GM15510 (cell line): Measurements from ENCODE around the gene MMS19.

Experiments used
- POLR2A ChIP-seq: IDR thresholded peaks from 3 replicates; pipeline ENCODE4 v1.6.1; 2011; ENCODE audit warnings: borderline replicate concordance; ENCODE audit not compliant: insufficient read length; ENCODE audit errors: extremely low read depth

MMS19 gene

GRCh38 chr10:97515271-97515978 is 17.2 kb upstream of the MMS19 start:
- TF ChIP-seq POLR2A: no peak

GRCh38 chr10:97514344-97514743 is 16.1 kb upstream of the MMS19 start:
- no peak for TF ChIP-seq POLR2A

DNA sequence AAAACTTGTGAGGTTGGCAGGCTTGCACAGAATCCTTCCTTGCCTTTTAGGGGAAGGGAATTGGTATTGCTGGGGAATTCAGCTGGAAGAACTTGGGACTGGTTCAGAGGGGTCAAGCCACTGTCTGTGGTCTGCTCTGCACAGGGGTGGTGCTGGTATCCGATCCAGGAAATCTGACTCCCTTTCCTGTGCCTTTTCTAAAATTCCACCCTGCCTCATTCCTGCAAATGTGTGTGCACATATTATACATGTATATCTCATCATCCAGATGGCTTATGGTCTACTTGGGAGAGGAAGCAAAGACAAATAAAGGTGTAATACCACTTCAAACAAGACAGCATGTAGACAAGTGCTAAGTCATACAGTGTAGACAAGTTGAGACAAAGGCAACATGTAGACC is 14.8 kb upstream of the MMS19 start:
- no peak for TF ChIP-seq POLR2A

DNA sequence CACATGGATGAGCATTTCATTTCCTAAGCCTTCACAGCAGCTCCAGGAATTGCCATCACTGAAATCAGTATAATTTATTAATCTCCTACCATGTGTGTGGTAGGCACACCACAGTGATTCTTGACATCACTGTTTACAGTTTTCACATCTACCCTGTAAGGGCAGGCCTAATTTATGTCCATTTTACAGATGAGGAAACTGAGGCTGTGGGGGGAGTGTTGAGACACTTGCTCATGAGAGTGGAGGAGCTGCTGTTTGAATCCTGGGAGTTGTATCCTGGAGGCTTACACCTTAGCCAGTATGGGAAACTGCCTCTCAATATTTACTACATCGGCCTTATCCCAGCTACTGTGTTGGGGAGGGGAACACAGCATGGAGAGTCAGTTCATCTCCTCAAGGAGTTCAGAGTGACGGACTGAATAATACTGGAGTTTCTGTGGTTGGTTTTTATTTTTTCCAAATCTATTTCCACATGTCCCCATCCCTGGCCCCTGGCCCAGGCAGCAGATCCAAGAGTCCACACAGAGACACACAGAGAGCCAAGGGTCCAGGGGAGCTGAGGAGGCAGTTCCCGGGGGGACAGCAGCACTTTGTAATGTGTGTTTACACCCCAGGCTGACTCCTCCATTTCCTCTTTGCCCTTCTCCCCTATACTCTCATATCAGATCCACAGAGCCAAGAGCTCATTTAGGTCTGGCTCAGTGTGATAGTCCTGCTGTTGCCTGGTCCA is 13.7 kb upstream of the MMS19 start:
- no peak for TF ChIP-seq POLR2A

GRCh38 chr10:97510686-97511085 is 12.5 kb upstream of the MMS19 start:
- no peak for TF ChIP-seq POLR2A

GRCh38 chr10:97509120-97509680 is 11.0 kb upstream of the MMS19 start:
- no peak for TF ChIP-seq POLR2A

- no peak for TF ChIP-seq POLR2A
Measured at GRCh38 chr10:97508342-97508741, 10.1 kb upstream of the MMS19 start.

GRCh38 chr10:97506199-97506991 is 8.2 kb upstream of the MMS19 start:
- TF ChIP-seq POLR2A: no peak

GRCh38 chr10:97505152-97505551 is 6.9 kb upstream of the MMS19 start:
- TF ChIP-seq POLR2A: no peak

GRCh38 chr10:97503406-97503805 is 5.2 kb upstream of the MMS19 start:
- no peak for TF ChIP-seq POLR2A

DNA sequence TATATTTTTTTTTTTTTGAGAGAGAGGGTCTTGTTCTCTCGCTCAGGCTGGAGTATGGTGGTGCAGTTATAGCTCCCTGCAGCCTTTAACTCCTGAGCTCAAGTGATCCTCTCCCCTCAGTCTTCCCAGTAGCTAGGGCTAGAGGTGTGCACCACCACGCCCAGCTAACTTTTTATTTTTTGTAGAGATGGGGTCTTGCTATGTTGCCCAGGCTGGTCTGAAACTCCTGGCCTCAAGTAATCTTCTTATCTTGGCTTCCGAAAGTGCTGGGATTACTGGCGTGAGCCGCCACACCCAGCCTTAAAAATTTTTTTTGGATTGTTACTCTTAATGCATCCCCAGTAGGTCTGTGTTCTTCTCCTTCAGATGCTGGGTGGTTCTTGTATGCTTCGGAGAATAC is 4.7 kb upstream of the MMS19 start:
- no peak for TF ChIP-seq POLR2A

GRCh38 chr10:97500297-97500575 is 2.0 kb upstream of the MMS19 start:
- TF ChIP-seq POLR2A: no peak

GRCh38 chr10:97499561-97500296 is 1.5 kb upstream of the MMS19 start:
- TF ChIP-seq POLR2A: no peak

GRCh38 chr10:97498841-97499560 is 779 bp upstream of the MMS19 start, which contains the start of gene UBTD1:
Gene UBTD1, plus strand, starts transcription at chr10:97498924. Its CDS starts 280 bp downstream, at chr10:97499204.
- no peak for TF ChIP-seq POLR2A
